Activated B cell treated with CpG ODN at 0.5 μM for 24 hours (primary cell): Measurements from ENCODE around the gene KLF5. TPM values are rescaled to one million over a fixed set of nuclear protein-coding genes. Genes with fewer than 3 reads are reported as not detected.
"Not testable (repeated sequence)": the region's sequence is repeated elsewhere in the genome, so short reads cannot be mapped to it uniquely, and the experiment has no call there.

Experiments
- ATAC-seq: fragments of 200-7000 bp; cut with Tn5 transposase; one replicate; pipeline ENCODE4 v1.10.0; 2021; ENCODE audit warnings: low read depth, mild to moderate bottlenecking, moderate library complexity
- CTCF ChIA-PET: fragments of 350-600 bp; sonication (Branson Sonifier 250); formaldehyde crosslinking; loops from one replicate; lab custom pipeline; 2021; ENCODE audit warnings: antibody characterized with exemption; lab: Charles Lee
- POLR2A ChIA-PET: fragments of 350-600 bp; sonication (Branson Sonifier 250); formaldehyde crosslinking; loops from one replicate; lab custom pipeline; 2021; ENCODE audit warnings: antibody characterized with exemption; lab: Charles Lee
- DNase-seq: peaks from one replicate; pipeline ENCODE4 v3.0.0; 2022
- H3K27ac Mint-ChIP-seq: one replicate; pipeline ENCODE4 v1.8.0; 2020; ENCODE audit warnings: mixed read lengths
- H3K27me3 Mint-ChIP-seq: one replicate; pipeline ENCODE4 v1.8.0; 2021; ENCODE audit warnings: mixed read lengths
- H3K36me3 Mint-ChIP-seq: one replicate; pipeline ENCODE4 v1.8.0; 2021; ENCODE audit warnings: low read depth, mixed read lengths
- H3K4me1 Mint-ChIP-seq: one replicate; pipeline ENCODE4 v1.8.0; 2021; ENCODE audit warnings: mixed read lengths
- H3K4me3 Mint-ChIP-seq: one replicate; pipeline ENCODE4 v1.8.0; 2020; ENCODE audit warnings: mild to moderate bottlenecking, mixed read lengths
- H3K9me3 Mint-ChIP-seq: one replicate; pipeline ENCODE4 v1.8.0; 2020; ENCODE audit warnings: mixed read lengths
- intact Hi-C: fragments of 100-400 bp; cut with micrococcal nuclease; formaldehyde crosslinking; loops from one replicate; pipeline ENCODE4 v1.15.1; 2024
- total RNA-seq: library from RNA; stranded (reverse); gene quantifications from 2 replicates; pipeline ENCODE4 v1.2.3, GENCODE V29; 2022
- TF ChIP-seq, protein P1 (sequence below): fragments of 200-600 bp; IDR thresholded peaks from one replicate; pipeline ENCODE4 v1.8.0; 2022; ENCODE audit warnings: antibody characterized with exemption, mild to moderate bottlenecking

The KLF5 gene
- total RNA-seq, 1 donor from 2014 or later = 0.35 TPM

DNA sequence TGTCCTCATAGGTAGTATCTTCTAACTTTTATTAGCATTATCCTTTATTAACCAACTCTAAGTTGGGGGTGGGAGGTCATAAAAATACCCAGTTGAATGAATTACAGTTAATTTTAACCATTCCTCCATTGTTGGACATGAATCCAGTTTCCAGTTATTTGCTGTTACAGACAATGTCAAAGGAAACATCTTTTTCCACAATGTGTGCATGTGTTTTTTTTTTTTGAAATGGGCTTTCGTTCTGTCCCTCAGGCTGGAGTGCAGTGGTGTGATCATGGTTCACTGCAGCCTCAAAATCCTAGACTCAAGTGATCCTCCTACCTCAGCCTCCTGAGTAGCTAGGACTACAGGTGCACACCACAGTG is 32.0 kb downstream of the KLF5 start:
- CTCF ChIA-PET = no interaction called here
- TF ChIP-seq, protein P1, sequence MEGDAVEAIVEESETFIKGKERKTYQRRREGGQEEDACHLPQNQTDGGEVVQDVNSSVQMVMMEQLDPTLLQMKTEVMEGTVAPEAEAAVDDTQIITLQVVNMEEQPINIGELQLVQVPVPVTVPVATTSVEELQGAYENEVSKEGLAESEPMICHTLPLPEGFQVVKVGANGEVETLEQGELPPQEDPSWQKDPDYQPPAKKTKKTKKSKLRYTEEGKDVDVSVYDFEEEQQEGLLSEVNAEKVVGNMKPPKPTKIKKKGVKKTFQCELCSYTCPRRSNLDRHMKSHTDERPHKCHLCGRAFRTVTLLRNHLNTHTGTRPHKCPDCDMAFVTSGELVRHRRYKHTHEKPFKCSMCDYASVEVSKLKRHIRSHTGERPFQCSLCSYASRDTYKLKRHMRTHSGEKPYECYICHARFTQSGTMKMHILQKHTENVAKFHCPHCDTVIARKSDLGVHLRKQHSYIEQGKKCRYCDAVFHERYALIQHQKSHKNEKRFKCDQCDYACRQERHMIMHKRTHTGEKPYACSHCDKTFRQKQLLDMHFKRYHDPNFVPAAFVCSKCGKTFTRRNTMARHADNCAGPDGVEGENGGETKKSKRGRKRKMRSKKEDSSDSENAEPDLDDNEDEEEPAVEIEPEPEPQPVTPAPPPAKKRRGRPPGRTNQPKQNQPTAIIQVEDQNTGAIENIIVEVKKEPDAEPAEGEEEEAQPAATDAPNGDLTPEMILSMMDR = no peak
- POLR2A ChIA-PET = no interaction called here

DNA sequence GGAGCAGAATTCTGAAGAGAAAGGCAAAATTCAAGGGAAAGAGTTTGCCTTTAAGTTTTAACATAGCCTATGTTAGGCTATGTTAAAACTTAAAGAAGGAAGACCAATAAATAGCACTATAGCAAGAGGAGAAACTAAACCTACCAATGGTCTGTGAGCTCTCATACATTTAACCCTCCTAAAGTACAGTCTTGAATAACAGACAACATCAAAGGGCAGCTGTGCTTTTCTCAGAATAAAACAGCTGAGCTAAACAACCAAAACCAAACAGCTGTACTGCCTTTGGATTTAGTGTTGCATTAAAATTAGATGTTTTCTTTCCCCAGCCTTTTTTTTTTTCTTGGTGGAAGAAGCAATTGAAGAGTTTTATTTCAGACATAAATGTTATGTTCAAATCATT is 34.0 kb downstream of the KLF5 start:
- no peak overlapping the region for H3K4me3 Mint-ChIP-seq
- POLR2A ChIA-PET = no interaction called here
- no peaks in the 10 kb centered on the region for H3K4me1 Mint-ChIP-seq
- CTCF ChIA-PET = no interaction called here
- peaks cover 3% of the 10 kb centered on the region for H3K27me3 Mint-ChIP-seq
- no peak for ATAC-seq
- intact Hi-C loops = no loop called here
- H3K9me3 Mint-ChIP-seq = peaks cover 2% of the 10 kb centered on the region
- TF ChIP-seq, protein P1 = no peak
- no peak for DNase-seq
- no peaks in the 10 kb centered on the region for H3K36me3 Mint-ChIP-seq
- H3K27ac Mint-ChIP-seq = no peak overlapping the region

More for the DNA sequence above, 32.0 kb downstream of the KLF5 start:
- Mint-ChIP-seq H3K27ac (no peak overlapping the region), H3K9me3 (peaks cover 2% of the 10 kb centered on the region), H3K36me3 (no peaks in the 10 kb centered on the region), H3K27me3 (peaks cover 3% of the 10 kb centered on the region), H3K4me3 (no peak overlapping the region), H3K4me1 (no peaks in the 10 kb centered on the region)
- intact Hi-C loops = no loop called here
- ATAC-seq (no peak), DNase-seq (no peak)

DNA sequence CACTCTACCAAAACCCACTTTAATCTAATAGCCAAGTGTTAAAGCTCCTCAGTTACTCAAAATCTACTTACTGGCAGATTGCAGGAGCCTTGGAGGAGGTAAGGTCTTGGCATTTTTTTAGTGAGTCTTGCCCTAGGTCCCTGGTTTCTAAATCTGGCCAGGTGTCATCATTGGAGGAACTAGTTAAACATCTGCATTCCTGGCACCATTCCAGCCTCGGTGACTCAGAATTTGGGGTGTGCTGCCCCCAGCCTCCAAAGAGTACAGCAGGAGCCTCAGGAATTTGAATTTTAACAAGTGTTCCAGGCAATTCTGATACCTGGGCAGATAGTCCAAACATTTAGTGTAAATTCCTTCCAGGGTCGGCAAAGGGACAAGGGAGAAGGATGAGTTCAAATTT is 37.4 kb downstream of the KLF5 start:
- intact Hi-C loops = no loop called here
- POLR2A ChIA-PET = no interaction called here
- H3K4me3 Mint-ChIP-seq = no peak overlapping the region

DNA sequence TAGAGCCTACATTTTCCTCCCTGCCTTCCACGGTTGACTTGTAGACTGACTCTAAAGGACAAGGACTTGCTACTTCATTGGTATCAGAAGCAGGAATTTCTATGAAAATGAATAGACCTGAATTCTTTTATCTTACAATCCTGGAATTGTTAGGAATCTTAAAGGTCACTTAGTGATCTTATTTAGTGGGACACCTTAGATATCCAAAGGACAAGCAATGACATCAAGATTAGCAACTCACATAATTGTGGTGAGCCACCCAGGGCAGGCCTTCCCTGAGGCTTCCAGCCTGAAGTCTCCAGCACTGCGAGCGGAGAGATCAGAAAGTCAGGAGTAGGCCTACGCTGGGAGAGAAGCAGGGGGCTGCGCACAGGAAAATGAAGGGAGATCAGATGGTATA is 37.8 kb downstream of the KLF5 start:
- intact Hi-C loops = no loop called here
- H3K27ac Mint-ChIP-seq = no peak overlapping the region
- TF ChIP-seq, protein P1 = no peak
- H3K4me1 Mint-ChIP-seq = no peaks in the 10 kb centered on the region
- H3K9me3 Mint-ChIP-seq = no peaks in the 10 kb centered on the region
- no peak overlapping the region for H3K4me3 Mint-ChIP-seq
- CTCF ChIA-PET = no interaction called here
- no peaks in the 10 kb centered on the region for H3K36me3 Mint-ChIP-seq
- DNase-seq (no peak), ATAC-seq (no peak)
- peaks cover 3% of the 10 kb centered on the region for H3K27me3 Mint-ChIP-seq
- POLR2A ChIA-PET = no interaction called here

More for the DNA sequence above, 37.4 kb downstream of the KLF5 start:
- ATAC-seq = no peak
- H3K9me3 Mint-ChIP-seq = no peaks in the 10 kb centered on the region
- H3K36me3 Mint-ChIP-seq = no peaks in the 10 kb centered on the region
- H3K27ac Mint-ChIP-seq = no peak overlapping the region
- H3K4me1 Mint-ChIP-seq = no peaks in the 10 kb centered on the region
- peaks cover 3% of the 10 kb centered on the region for H3K27me3 Mint-ChIP-seq
- DNase-seq = no peak
- TF ChIP-seq, protein P1 = no peak
- CTCF ChIA-PET = no interaction called here

DNA sequence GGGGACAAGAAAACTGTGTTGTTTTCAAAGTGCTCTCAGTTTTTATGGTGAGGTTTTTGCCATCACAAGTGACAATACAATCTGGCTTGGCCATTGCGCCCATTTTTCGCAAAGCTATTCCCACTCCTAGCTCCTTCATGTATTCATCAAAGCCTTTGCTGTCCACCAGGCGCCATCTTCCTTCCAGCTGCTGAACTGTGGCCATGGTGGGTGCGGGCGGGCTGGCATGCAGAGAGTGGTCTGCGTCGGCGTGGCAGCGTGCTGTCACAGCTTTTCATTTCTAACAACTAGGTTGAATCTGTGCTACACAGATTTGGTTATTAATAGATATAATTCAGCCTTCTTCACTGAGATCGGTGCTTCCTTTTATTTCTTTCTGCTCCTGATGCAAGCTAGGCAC is 42.0 kb downstream of the KLF5 start:
- ATAC-seq, DNase-seq, intact Hi-C loops, H3K4me3 Mint-ChIP-seq, H3K36me3 Mint-ChIP-seq, H3K27me3 Mint-ChIP-seq, H3K4me1 Mint-ChIP-seq, H3K9me3 Mint-ChIP-seq, POLR2A ChIA-PET, H3K27ac Mint-ChIP-seq: not testable (repeated sequence)
- CTCF ChIA-PET = interaction anchor here (0.7 kb wide), 1 partner anchor 261 kb away, joined by 3 read pairs; no protein-coding TSS in a partner anchor
